Fibroblast of the aortic adventitia (primary cell): Measurements from ENCODE around the gene GSG1. TPM values are rescaled to one million over a fixed set of nuclear protein-coding genes. Genes with fewer than 3 reads are reported as not detected.
"Not testable (repeated sequence)": the region's sequence is repeated elsewhere in the genome, so short reads cannot be mapped to it uniquely, and the experiment has no call there.

Source experiments
- DNase-seq: peaks from one replicate; pipeline ENCODE4 v3.0.0-alpha.2; 2010; ENCODE audit warnings: low read depth
- H3K4me3 ChIP-seq: 2 replicates; pipeline ENCODE4 v1.5.1; 2011; ENCODE audit warnings: low read depth, mild to moderate bottlenecking, control low read depth, low read length, moderate library complexity
- total RNA-seq: library from RNA; depleted of rRNA; stranded (reverse); fragments of >200 nt; gene quantifications from 2 replicates; pipeline ENCODE4 v1.2.3, GENCODE V29; 2012; ENCODE audit warnings: low replicate concordance
- TF ChIP-seq, protein P1 (sequence below): IDR thresholded peaks from 2 replicates; pipeline ENCODE4 v1.5.1; 2011; ENCODE audit warnings: mild to moderate bottlenecking, low read length, control low read depth, inconsistent platforms; ENCODE audit not compliant: insufficient read depth

Gene GSG1
- total RNA-seq, 1 donor: 0.45 TPM

DNA sequence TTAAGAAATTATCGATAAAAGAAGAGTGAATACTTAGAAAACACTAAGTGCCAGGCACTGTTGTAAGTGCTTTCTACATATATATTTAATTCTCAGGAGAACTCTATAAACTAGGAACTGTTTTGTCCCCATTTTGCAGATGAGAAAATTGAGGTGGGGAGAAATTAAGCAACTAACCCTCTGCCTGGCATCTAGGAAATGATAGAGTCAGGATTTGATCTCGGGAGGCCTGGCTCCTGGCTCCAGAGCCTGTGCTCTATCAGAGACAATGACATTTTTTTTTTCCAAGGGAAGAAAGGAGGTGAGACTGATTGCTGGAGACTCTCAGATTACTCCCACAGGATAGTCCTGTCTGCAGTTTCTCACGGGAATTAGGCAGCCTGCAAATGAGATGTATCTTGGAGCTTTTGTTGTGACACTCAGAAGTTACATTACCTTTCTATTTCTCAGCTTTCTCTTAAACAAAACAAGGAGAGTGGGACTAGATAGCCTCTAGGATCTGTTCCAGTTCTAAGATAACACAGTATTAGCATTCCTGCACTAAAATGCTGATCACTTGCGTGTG is 60.7 kb downstream of the GSG1 start:
- no peak for DNase-seq
- TF ChIP-seq, protein P1, sequence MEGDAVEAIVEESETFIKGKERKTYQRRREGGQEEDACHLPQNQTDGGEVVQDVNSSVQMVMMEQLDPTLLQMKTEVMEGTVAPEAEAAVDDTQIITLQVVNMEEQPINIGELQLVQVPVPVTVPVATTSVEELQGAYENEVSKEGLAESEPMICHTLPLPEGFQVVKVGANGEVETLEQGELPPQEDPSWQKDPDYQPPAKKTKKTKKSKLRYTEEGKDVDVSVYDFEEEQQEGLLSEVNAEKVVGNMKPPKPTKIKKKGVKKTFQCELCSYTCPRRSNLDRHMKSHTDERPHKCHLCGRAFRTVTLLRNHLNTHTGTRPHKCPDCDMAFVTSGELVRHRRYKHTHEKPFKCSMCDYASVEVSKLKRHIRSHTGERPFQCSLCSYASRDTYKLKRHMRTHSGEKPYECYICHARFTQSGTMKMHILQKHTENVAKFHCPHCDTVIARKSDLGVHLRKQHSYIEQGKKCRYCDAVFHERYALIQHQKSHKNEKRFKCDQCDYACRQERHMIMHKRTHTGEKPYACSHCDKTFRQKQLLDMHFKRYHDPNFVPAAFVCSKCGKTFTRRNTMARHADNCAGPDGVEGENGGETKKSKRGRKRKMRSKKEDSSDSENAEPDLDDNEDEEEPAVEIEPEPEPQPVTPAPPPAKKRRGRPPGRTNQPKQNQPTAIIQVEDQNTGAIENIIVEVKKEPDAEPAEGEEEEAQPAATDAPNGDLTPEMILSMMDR: no peak

DNA sequence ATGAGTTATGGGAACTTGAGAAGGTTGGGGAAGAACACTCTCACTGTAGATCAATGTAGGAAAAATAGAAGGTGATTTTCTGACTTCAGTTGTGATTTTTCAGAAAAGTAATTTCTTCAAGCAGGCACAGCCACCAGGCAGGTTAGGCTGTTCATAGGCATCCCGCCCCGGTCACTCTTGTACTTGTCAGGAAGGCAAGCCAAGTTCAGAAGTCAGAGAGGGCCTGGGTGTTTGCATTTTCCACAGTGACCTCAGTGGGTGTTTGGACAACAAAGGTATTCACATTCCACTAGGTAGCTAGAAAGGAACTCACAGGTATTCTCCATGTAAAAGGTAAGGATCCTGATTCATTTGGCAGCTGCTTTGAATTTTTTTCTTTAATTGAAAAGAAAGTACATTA is 62.2 kb downstream of the GSG1 start:
- DNase-seq: no peak
- TF ChIP-seq, protein P1: no peak
- H3K4me3 ChIP-seq: no peak overlapping the region

More for the DNA sequence above, 60.7 kb downstream of the GSG1 start:
- H3K4me3 ChIP-seq: no peak overlapping the region

DNA sequence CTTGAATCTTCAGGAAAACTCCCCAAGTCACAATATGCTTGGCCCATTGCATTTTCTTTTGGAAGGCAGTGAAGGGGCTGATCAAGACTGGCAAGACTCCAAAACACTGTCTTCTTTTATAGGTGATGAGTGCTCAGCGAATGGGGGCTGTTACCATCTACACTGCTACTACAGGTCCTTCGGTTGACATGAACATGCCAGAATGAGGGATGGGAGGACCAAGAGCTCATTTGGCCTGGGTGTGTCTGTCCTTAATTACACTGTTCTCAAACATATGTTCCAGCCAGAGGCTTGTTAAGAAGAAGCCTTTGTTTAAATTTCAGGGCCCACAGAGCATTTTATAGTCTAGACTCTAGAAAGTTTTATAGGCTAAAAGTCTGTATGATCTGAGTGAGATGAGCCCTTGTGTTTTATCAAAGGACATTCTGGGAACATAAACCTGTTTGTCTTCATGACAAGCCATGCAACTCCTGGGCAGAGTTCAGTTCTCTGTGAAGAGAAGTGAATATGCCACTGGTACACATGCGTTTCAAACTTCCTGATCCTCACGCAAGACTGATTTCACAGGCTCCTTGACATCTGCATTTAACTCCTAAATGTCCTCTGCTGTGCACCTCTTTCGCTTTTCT is 64.0 kb downstream of the GSG1 start:
- DNase-seq: no peak
- H3K4me3 ChIP-seq: no peak overlapping the region
- TF ChIP-seq, protein P1: no peak

DNA sequence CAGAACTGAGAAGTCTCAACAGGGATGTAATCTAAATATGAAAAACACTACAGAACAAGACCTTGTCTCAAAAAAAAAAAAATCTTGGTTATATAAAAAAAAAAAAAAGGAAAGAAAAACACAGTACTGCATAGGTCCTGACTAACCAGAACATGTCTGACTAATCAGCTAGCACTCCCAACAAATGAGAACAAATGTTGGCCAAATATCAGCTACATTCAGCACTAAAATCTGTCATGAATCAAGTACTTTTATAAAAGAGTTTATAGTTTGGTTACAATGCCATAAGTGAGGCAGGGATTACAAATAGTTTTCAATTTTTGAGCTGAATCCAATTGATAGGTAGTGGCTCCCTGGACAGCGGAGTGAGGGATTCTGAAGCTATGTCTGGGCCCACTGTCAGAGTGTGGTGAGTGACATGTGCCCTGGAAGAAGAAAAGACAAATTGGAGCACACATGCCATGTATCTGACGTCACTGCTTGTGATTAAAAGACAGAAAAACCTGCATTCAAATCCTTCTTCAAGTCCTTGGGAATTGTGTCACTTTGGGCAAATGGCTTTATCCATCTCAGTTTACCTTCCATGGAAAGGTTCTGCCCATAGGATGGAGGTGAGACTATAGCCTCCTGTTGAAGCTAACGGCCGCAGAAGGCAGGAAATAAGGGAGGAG is 64.8 kb downstream of the GSG1 start:
- no peak overlapping the region for H3K4me3 ChIP-seq
- DNase-seq: peak; percentile 87
- TF ChIP-seq, protein P1: no peak

DNA sequence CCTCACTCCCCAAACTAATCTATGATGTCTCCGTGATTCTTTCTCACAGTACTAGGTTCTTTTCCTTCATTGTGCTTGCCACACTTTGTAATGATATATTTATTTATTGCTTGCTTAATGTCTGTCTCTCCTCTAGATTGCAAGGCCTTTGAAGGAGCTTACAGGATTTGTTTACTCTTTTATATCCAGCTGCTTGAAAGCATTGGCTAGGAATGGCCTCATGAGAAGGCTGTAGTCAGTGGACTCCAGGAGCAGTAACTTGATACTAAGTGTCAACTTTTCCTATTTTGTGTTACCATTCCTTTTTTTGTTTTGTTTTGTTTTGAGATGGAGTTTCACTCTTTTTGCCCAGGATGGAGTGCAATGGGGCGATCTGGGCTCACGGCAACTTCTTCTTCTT is 66.6 kb downstream of the GSG1 start:
- H3K4me3 ChIP-seq: no peak overlapping the region
- no peak for DNase-seq
- TF ChIP-seq, protein P1: no peak

DNA sequence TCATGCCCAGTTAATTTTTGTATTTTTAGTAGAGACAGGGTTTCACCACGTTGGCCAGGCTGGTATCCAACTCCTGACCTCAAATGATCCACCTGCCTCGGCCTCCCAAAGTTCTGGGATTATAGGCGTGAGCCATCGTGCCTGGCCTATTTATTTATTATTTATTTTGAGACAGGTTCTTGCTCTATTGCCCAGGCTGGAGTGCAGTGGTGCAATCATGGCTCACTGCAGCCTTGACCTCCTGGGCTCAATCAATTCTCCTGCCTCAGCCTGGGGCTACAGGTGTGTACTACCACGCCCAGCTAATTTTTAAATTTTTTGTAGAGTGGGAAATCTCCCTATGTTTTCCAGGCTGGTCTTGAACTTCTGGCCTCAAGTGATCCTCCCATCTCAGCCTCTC is 68.1 kb downstream of the GSG1 start:
- not testable (repeated sequence) for H3K4me3 ChIP-seq, DNase-seq

Other genes with a start within 250 kb of the GSG1 start
- 5.4 and 15.5 TPM in 2 replicates for gene GPRC5A, start 212.1 kb downstream of the GSG1 start, total RNA-seq
- gene GPRC5D, start 151.5 kb downstream of the GSG1 start, total RNA-seq: not detected in 2 replicates
- gene HEBP1, start 103.4 kb downstream of the GSG1 start, total RNA-seq: 14.4 and 35.3 TPM in 2 replicates
- gene FAM234B, start 59.3 kb downstream of the GSG1 start, total RNA-seq: 3.3 and 5.6 TPM in 2 replicates
- gene EMP1, start 93.1 kb upstream of the GSG1 start, total RNA-seq: 19.1 and 244 TPM in 2 replicates